Right forelimb (tissue), 1 donor: Measurements from ENCODE around the gene ZDHHC13.

ENCODE experiments used
- DNase-seq: peaks from one replicate; pipeline ENCODE4 v3.0.0-alpha.2; 2018

ZDHHC13 gene

GRCh38 chr11:19116971-19117759 lies at the start of gene ZDHHC13:
TSS of gene ZDHHC13 (plus strand) at chr11:19117168. CDS start at chr11:19117250, 82 bp downstream.
- peak; percentile 93 for DNase-seq

GRCh38 chr11:19071255-19071654 lies 45.7 kb upstream of the ZDHHC13 start:
- peak; percentile 75 for DNase-seq

- no peak for DNase-seq
Measured at GRCh38 chr11:19072464-19072863, 44.5 kb upstream of the ZDHHC13 start.

GRCh38 chr11:19073454-19074415 lies 43.2 kb upstream of the ZDHHC13 start:
- no peak for DNase-seq

GRCh38 chr11:19075636-19076035 lies 41.3 kb upstream of the ZDHHC13 start:
- DNase-seq = no peak

GRCh38 chr11:19076744-19077589 lies 40.0 kb upstream of the ZDHHC13 start:
- peak; percentile 74 for DNase-seq

- no peak for DNase-seq
Measured at GRCh38 chr11:19077965-19078364, 39.0 kb upstream of the ZDHHC13 start.

- DNase-seq = no peak
Measured at GRCh38 chr11:19079643-19080440, 37.1 kb upstream of the ZDHHC13 start.

- DNase-seq = no peak
Measured at GRCh38 chr11:19080579-19080993, 36.4 kb upstream of the ZDHHC13 start.

- no peak for DNase-seq
Measured at GRCh38 chr11:19083166-19083565, 33.8 kb upstream of the ZDHHC13 start.

GRCh38 chr11:19084661-19085315 lies 32.2 kb upstream of the ZDHHC13 start:
- DNase-seq = no peak

GRCh38 chr11:19087658-19088057 lies 29.3 kb upstream of the ZDHHC13 start:
- no peak for DNase-seq

GRCh38 chr11:19088791-19089190 lies 28.2 kb upstream of the ZDHHC13 start:
- DNase-seq = no peak

- no peak for DNase-seq
Measured at GRCh38 chr11:19089421-19089820, 27.5 kb upstream of the ZDHHC13 start.

- DNase-seq = no peak
Measured at GRCh38 chr11:19091366-19091765, 25.6 kb upstream of the ZDHHC13 start.

- no peak for DNase-seq
Measured at GRCh38 chr11:19092342-19092741, 24.6 kb upstream of the ZDHHC13 start.

GRCh38 chr11:19092850-19093249 lies 24.1 kb upstream of the ZDHHC13 start:
- DNase-seq = no peak

GRCh38 chr11:19093976-19094375 lies 23.0 kb upstream of the ZDHHC13 start:
- DNase-seq = no peak

GRCh38 chr11:19094859-19095258 lies 22.1 kb upstream of the ZDHHC13 start:
- no peak for DNase-seq

- no peak for DNase-seq
Measured at GRCh38 chr11:19099093-19099492, 17.9 kb upstream of the ZDHHC13 start.

GRCh38 chr11:19100885-19101284 lies 16.1 kb upstream of the ZDHHC13 start:
- DNase-seq = no peak
